HG03378 (cell line): Measurements from ENCODE around the gene SULT6B1.
"Not testable (repeated sequence)": the region's sequence is repeated elsewhere in the genome, so short reads cannot be mapped to it uniquely, and the experiment has no call there.

Experiments used
- ATAC-seq: cut with Tn5 transposase; IDR thresholded peaks from one replicate; pipeline ENCODE4 v1.9.1; 2021; ENCODE audit warnings: mild to moderate bottlenecking, moderate library complexity; ENCODE audit not compliant: unreplicated experiment

The SULT6B1 gene

DNA sequence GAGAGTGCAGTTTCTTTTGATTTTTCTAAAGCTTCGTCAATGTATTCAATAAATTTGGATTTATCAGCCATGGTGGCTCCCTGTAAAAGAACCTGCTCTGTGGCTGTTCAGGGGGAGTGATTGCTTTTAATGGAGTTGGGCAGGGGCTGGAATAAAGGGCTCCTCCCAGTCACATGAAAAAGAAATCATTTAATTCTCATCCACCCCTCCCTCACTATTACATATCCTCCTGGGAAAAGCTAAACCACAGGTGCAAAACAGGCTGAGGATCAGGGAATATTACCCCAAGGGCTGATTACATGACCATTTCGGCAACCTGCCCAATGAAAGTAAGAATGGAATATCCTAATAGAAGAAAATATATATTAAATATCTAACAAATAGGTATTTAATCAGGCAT, at the start of gene SULT6B1:
Gene SULT6B1 (minus strand): TSS at position 101 of the 400 bp plus-strand sequence. CDS start 30 bp downstream, at position 71.
- no peak for ATAC-seq

DNA sequence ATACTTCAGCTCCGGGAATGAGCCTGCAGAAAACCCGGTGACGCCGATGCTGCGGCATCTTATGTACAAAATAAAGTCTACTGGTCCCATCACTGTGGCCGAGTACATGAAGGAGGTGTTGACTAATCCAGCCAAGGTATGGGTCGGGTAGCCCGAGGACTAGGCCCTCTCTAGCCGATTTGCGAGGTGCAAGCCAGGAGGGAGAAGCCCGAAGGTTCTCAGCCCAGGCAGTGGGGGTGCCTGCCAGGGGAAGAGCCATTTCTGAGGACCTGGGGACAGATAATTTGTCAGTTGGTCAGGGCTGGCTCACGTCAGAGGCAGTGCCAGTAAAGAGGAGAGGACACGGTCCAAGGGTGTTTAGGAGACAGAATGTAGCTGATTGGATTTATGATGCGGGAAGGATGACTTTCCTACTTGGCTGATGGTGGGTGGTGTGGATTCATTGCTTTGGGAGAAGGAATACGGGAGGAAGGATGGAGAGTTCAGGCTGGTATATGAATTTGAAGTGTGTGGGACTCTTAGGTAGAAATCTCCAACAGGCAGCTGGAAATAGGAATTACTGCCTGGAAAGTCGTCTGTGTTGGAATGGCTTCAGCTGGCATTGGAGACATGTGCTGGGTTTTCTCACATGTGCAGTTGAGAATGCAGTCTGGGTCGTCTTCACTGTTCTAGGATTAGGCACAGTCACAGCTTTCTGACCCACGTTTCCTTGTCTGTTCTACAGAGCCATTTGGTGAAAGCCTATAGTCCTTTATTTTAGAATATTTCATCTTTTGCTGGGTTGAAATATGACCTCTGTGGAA, 43.9 kb upstream of the SULT6B1 start:
- ATAC-seq, result peak; percentile 12

DNA sequence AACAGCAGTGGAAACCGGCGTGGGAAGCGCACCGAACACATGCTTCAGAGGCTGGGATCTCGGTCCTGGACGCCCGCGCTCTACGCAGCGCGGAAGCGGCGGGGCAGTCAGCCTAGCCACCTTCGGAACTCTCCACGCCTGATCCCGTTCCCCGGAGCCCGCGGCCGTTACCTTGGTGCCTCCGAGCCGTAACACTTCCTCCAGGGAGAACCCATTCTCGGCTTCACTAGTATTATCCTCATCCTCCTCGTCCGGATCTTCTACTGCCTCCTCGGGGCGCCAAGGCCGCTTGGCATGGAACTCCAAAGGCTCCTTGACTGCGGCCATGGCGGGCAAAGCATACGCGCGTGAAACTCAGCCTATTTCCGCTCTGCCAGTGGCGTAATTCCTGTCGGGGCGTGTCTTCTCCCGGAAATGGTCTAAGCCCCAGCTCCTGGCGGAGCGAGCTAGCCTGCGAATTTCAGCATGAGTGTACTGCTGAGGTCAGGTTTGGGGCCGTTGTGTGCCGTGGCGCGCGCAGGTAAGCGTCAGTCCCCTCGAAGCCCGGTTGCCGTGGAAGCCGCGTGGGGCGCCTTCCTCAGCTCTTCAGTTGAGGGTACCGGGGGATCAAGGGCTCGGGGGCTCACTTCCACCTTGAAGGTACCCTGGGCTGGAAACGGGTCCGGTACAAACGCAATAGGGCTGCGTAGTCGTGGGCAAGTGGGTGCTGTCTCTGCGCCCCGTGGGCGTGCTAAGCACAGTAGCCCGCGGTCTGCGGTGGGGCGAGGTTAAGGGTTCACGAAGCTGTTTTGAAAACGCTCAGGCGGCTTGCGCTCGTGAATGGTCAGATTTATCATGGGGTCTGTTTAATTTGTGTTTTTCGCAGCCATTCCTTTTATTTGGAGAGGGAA, 43.0 kb upstream of the SULT6B1 start, which contains the start of the genes CEBPZ and NDUFAF7:
Gene CEBPZ (minus strand): TSS at position 356 of the 890 bp plus-strand sequence. CDS start 29 bp downstream, at position 327.
Gene NDUFAF7 (plus strand): TSS at position 418 of the 890 bp plus-strand sequence. CDS start 48 bp downstream, at position 466.
- peak; percentile 90 for ATAC-seq

- no peak for ATAC-seq
These were observed 42.1 kb upstream of the SULT6B1 start for GRCh38 chr2:37230581-37230980.

- no peak for ATAC-seq
These were observed 40.3 kb upstream of the SULT6B1 start for GRCh38 chr2:37228788-37229187.

DNA sequence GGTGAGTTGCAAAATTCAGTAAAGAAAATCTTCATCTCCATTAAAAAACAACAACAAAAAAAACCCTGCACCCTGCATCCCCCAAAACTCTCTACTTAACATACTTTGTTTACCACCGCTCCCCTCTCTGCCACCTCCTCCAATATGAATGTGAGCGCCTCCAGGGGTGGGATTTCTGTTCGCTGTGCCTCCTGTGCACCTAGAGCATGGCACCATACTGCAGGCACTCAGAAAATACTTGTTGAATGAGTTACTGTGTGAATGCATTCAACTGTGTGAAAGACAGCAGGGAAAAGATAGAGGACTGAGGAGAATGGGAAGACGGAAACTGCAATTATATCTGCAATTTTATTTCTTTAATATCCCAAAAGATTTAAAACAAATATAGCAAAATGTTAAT, 38.4 kb upstream of the SULT6B1 start:
- no peak for ATAC-seq

DNA sequence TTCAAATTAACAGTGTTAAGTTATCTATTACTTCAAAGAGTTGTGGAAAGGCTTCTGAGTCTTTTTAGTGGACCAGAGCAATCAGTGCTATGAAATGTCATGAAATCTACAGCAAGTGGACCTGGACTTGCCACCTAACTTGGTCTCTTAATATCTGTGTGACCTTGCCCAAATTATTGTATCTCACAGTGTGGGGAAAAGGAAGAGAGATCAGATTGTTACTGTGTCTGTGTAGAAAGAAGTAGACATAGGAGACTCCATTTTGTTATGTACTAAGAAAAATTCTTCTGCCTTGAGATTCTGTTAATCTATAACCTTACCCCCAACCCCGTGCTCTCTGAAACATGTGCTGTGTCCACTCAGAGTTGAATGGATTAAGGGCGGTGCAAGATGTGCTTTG, 36.7 kb upstream of the SULT6B1 start:
- ATAC-seq, result not testable (repeated sequence)

DNA sequence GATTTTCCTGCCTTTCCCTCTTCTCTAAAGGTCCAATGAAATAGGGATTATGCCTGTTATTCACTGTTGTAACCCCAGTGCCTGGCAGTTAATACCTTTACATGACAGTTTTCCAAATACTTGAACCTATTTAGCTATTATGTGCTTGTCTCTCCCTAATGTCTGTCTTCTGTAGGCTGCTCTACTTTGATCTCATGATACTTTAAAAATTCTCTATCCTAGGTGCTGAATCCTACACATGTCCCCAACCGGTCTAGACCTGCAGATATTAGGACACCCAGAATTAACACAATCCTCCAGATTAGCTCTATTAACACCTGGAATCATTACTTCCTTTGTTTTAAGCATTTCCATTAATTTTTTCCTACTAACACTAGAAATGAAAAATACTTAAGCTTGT, 35.6 kb upstream of the SULT6B1 start:
- ATAC-seq, result no peak

- no peak for ATAC-seq
These were observed 34.7 kb upstream of the SULT6B1 start for GRCh38 chr2:37223131-37223530.

DNA sequence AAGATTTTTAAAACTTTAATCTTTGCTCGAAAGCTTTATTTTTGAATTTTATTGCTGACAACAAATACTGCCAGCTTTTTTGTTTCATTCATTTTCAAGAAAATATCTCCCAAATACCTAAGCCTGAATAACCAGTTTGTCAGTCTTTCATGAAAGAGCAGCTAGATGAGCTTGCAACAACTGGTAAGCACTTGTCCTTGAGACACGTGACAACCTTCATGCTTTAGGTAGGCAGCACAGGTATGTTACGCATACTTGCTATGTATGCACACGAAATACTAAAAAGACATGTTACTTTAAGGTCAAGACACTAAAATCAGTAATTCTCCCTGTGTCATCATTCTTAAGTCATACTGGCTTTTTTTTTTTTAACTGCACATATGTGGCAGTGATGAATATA, 30.6 kb upstream of the SULT6B1 start:
- no peak for ATAC-seq

DNA sequence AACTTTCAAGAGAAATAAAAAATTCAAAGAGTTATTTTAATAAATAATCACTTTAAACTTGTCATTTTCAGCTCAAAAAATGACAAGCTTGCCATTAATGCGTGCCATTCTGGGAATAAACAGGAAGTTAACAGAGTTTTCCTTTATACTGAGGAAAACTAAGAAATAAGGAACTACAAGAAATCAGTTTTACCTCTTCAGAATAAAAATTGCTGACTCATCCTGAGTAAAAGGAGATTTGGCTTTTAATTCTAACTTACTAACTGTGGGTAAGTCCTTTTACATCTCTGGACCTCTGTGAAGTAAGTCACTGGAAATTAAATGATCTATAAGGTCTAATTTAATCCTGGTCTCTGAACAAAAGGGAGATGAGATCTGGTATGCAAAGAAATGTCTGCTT, 26.8 kb upstream of the SULT6B1 start:
- no peak for ATAC-seq

DNA sequence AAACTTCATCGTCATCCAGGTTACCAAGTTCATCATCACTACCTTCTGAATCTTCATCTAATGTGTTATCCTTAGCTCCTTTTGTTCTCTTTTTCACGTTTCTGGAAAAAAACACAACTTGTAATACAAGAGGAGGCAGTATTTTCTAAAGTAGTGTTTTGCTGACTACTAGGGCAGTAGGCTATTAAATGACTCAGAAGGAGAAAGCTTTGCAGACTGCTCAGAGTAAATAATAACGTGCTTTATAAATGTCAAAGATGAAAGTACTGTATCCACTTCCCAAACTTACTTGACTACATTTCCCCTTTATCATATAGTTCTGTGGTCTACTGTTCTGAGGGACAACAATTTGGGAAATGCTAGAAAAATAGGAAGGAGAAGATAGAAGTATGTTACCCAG, 23.5 kb upstream of the SULT6B1 start:
- no peak for ATAC-seq

DNA sequence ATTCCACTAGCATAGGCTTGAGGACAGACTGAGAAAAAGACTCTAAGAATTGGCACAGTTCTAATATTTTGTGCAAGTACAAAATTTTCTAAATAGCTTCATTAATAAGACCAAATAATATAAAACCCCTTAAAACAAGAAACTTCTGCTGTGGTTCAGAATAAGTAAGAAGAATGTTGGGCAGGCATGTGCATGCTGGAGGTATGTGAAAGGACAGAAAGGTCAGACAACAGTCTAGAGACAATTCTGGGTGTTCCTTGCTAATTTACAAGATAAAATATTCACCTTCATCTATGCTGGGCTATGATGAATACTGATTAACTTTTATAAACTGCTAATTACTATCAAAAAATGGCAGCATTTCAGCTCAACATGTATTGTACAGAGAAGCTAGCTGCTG, 22.7 kb upstream of the SULT6B1 start:
- ATAC-seq, result no peak

DNA sequence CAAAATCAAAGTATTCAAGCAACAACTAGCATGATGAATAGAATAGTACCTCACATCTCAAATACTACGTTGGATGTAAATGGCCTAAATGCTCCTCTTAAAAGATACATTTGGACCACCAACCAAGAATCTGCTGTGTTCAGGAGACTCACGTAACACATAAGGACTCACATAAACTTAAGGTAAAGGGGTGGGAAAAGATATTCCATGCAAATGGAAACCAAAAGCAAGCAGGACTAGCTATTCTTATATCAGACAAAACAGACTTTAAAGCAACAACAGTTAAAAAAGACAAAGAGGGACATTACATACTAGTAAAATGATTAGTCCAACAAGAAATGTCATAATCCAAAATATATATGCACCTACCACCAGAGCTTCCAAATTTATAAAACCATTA, 18.3 kb upstream of the SULT6B1 start:
- ATAC-seq, result not testable (repeated sequence)

DNA sequence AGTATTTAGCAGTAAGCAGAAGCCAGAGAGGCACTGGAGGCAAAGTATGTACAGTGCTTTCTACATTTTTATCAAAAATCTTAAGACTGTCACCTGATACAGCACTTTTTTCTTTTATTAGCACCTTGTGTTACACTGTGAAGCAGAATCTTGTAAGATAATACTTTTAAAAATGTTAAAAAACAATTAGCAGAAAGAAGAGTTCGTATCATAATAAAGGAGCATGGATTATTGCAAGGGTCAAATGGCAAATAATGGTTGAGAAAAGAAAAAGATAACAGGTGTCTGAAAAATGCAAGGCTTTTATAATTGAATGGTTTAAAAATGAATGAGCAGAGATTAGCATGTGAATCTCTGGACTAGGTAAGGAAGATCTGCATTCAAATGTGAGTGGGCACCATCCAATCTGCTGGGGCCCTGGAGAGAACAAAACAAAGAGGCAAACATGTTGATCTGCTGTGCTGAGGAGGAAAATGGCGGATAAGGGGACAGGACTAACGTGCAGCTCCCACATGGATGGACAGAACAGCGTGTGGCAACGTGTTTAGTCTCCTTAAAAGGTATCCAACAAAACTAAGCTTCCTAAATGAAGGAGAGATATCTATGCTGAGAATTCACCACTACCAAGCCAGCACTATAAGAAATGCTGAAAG, 17.3 kb upstream of the SULT6B1 start:
- ATAC-seq, result no peak

DNA sequence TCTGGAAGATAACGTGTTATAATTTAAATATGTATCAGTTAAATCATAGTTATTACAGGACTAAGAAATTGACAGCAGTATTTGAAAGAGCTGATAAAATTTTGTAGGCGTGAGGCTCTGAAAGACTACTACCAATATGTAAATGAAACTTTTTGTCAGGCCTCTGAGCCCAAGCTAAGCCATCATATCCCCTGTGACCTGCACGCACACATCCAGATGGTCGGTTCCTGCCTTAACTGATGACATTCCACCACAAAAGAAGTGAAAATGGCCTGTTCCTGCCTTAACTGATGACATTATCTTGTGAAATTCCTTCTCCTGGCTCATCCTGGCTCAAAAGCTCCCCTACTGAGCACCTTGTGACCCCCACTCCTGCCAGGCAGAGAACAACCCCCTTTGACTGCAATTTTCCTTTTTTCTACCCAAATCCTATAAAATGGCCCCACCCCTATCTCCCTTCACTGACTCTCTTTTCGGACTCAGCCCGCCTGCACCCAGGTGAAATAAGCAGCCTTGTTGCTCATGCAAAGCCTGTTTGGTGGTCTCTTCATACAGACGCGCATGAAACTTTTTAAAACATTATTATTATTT, 16.7 kb upstream of the SULT6B1 start:
- not testable (repeated sequence) for ATAC-seq

DNA sequence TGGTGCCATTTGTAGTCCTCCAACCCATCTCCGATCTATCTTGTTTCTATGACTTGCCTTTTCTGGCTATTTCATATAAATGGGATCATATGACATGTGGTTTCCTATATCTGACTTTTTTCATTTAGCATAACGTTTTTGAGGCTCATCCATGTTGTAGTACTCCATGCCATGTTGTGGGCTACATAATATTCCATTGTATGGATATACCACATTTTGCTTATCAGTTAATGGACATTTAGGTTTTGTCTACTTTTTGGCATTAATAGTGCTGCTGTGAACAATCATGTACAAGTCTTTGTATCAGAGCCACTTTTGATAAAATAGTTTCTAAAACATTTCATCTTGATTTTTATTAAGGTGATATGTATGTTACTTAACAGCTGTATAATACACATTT, 15.2 kb upstream of the SULT6B1 start:
- ATAC-seq, result no peak

DNA sequence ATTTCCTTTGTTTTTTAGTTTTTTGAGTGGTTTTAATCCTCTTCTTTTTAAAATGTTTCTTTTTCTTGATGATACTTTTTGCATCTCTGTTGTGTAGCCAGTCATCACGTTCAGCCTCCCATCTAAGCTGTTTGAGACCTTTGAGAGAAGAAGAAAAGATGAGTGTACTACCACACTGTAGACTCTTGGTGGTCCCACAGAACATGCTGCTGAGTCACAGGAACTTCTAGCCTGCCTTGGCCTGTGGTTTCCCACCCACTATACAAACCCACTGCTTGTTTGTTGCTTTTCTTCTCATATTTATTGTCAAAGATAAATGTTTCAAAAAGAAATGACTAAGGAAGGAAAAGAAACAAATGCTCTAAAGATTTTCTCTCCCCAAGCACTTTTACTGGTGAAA, 13.3 kb upstream of the SULT6B1 start:
- ATAC-seq, result no peak

- ATAC-seq, result no peak
These were observed 12.7 kb upstream of the SULT6B1 start for GRCh38 chr2:37201208-37201607.

DNA sequence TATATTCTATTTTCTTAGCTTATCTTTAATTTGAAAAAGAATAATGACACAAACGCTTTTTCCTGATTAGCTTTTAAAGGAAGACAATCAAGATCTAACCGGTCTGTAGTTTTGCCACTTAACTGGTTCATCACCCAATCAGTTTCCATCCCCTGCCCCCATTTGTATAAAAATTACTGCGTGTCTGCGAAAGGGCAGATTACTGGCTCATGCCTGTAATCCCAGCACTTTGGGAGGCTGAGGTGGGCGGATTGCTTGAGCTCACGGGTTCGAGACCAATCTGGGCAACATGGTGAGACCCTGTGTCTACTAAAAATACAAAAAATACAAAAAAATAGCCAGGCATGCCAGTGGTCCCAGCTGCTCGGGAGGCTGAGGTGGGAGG, 10.2 kb upstream of the SULT6B1 start:
- no peak for ATAC-seq
